Measurements from ENCODE around the gene DLGAP1.

DLGAP1 gene

DNA sequence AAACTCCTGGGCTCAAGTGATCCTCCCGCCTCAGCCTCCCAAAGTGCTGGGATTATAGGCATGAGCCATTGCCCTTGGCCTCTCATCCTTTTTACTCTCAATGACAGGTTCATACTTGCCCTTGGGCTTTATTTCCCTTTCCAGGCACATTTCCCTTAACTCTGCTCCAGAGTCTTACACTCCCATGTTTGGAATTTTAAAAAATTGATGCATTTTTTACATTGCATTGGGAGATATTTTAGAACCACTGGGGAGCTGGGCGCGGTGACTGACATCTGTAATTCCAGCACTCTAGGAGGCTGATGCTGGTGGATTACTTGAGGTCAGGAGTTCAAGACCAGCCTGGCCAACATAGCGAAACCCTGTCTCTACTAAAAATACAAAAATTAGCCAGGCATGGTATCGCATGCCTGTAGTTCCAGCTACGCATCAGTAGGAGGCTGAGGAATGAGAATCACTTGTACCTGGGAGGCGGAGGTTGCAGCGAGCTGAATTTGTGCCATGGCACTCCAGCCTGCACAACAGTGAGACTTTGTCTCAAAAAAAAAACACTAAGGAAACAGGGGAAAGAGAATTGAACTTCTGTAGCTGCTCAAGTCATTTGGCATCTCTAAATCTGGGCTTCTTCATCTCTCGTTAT lies 986.9 kb downstream of the DLGAP1 start:
- no peak for DNase-seq (ENCODE audit: low read depth)
- TF ChIP-seq, protein P1, sequence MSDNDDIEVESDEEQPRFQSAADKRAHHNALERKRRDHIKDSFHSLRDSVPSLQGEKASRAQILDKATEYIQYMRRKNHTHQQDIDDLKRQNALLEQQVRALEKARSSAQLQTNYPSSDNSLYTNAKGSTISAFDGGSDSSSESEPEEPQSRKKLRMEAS (IDR thresholded peaks at IDR 0.05; ENCODE audit: low read depth, low read length) = no peak
- TF ChIP-seq, protein P2, sequence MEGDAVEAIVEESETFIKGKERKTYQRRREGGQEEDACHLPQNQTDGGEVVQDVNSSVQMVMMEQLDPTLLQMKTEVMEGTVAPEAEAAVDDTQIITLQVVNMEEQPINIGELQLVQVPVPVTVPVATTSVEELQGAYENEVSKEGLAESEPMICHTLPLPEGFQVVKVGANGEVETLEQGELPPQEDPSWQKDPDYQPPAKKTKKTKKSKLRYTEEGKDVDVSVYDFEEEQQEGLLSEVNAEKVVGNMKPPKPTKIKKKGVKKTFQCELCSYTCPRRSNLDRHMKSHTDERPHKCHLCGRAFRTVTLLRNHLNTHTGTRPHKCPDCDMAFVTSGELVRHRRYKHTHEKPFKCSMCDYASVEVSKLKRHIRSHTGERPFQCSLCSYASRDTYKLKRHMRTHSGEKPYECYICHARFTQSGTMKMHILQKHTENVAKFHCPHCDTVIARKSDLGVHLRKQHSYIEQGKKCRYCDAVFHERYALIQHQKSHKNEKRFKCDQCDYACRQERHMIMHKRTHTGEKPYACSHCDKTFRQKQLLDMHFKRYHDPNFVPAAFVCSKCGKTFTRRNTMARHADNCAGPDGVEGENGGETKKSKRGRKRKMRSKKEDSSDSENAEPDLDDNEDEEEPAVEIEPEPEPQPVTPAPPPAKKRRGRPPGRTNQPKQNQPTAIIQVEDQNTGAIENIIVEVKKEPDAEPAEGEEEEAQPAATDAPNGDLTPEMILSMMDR (IDR thresholded peaks at IDR 0.05; ENCODE audit: low read depth, low read length) = no peak
- TF ChIP-seq MYC (IDR thresholded peaks at IDR 0.05; ENCODE audit: low read depth, low read length) (no peak), POLR2A (IDR thresholded peaks at IDR 0.05; ENCODE audit: extremely low read depth, insufficient read length) (no peak)
- no peak overlapping the region for H3K4me3 ChIP-seq (ENCODE audit: low read depth, low read length)

DNA sequence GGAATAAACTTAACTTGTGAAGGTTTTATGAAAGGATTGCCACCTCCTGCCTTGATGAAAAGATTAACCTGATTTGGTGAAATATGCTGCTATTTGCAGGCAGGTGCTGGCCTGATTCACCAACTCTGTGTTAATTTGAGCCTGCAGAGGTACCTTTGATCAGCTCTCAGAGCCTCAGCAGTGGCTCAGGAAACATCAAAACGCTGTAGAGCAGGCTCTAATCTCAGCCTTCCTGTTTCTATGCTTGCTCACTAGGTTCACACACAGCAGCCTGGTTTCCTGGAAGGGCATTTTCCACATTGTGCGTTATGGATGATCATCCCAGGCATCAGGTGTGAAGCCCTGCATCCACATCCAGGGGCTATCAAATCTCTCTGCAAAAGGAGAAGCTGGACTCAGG lies 988.2 kb downstream of the DLGAP1 start:
- H3K4me3 ChIP-seq (ENCODE audit: low read depth, low read length) = no peak overlapping the region
- no peak for DNase-seq (ENCODE audit: low read depth)
- TF ChIP-seq, protein P2 (IDR thresholded peaks at IDR 0.05; ENCODE audit: low read depth, low read length) = no peak
- TF ChIP-seq, protein P1 (IDR thresholded peaks at IDR 0.05; ENCODE audit: low read depth, low read length) = no peak
- no peak for TF ChIP-seq MYC (IDR thresholded peaks at IDR 0.05; ENCODE audit: low read depth, low read length)
- TF ChIP-seq POLR2A (IDR thresholded peaks at IDR 0.05; ENCODE audit: extremely low read depth, insufficient read length) = no peak

DNA sequence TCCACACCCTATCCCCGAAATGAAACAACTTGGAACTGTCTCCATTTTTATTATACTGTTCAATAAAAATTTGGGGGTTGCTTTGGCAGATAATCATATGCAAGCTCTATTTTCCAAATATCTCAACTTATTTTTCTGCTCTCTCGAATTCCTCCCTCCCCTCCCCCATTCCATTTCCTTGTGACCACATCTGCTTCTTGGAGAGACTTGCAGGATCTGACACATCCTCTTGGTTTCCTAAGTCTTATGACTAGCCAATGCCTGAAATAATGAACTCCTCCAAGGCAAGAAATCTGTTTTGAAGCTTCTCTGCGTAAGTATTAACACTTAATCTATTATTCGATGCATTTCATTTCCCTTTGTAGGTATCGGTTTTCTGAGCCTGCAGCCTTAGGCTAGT lies 989.1 kb downstream of the DLGAP1 start:
- peak; percentile 64 for DNase-seq (ENCODE audit: low read depth)
- TF ChIP-seq, protein P2 (IDR thresholded peaks at IDR 0.05; ENCODE audit: low read depth, low read length) = no peak
- TF ChIP-seq POLR2A (IDR thresholded peaks at IDR 0.05; ENCODE audit: extremely low read depth, insufficient read length) (no peak), MYC (IDR thresholded peaks at IDR 0.05; ENCODE audit: low read depth, low read length) (no peak)
- TF ChIP-seq, protein P1 (IDR thresholded peaks at IDR 0.05; ENCODE audit: low read depth, low read length) = no peak
- no peak overlapping the region for H3K4me3 ChIP-seq (ENCODE audit: low read depth, low read length)

DNA sequence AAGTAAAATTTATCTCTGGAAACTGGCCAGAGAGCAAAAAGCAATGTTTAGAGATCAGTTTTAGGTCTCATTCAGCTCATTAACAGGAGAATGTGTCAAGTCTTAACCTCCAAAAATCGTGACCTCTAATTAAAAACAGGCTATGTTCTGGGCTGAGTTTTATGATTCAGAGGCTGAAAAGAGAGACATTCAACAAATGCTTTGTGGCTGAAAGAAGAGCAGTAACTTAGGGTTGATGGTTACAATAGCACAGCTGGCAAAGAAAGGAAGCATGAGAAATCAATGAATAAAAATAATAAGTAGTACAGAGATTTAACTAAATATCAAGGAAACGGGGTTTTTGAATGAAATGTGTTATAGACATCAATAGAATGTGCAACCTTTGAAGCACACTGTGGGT lies 992.1 kb downstream of the DLGAP1 start:
- no peak for DNase-seq (ENCODE audit: low read depth)
- TF ChIP-seq, protein P2 (IDR thresholded peaks at IDR 0.05; ENCODE audit: low read depth, low read length) = no peak
- TF ChIP-seq, protein P1 (IDR thresholded peaks at IDR 0.05; ENCODE audit: low read depth, low read length) = no peak
- TF ChIP-seq MYC (IDR thresholded peaks at IDR 0.05; ENCODE audit: low read depth, low read length) = no peak
- TF ChIP-seq POLR2A (IDR thresholded peaks at IDR 0.05; ENCODE audit: extremely low read depth, insufficient read length) = no peak
- H3K4me3 ChIP-seq (ENCODE audit: low read depth, low read length) = no peak overlapping the region

DNA sequence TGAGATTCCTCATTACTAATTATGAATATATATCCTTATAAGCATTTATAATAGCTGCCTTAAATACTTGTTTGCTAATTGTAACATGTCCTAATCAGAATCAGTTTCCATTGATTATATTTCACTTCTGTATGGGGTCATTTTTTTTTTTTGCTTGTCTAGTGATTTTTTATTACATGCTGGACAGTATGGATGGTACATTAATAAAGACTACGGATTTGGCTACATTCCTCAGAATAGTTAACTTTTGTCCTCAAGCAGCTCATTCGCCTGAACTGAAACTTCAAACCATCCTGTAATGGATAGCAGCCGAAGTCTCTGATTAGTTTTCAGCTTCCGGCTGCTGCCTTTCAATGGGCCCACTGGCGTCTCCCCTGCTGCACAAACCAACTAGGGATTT lies 993.4 kb downstream of the DLGAP1 start:
- no peak for DNase-seq (ENCODE audit: low read depth)
- no peak overlapping the region for H3K4me3 ChIP-seq (ENCODE audit: low read depth, low read length)
- TF ChIP-seq POLR2A (IDR thresholded peaks at IDR 0.05; ENCODE audit: extremely low read depth, insufficient read length) (no peak), MYC (IDR thresholded peaks at IDR 0.05; ENCODE audit: low read depth, low read length) (no peak)
- TF ChIP-seq, protein P2 (IDR thresholded peaks at IDR 0.05; ENCODE audit: low read depth, low read length) = no peak
- TF ChIP-seq, protein P1 (IDR thresholded peaks at IDR 0.05; ENCODE audit: low read depth, low read length) = no peak

Data from NB4 (cell line).